GM21390 (cell line): Measurements from ENCODE around the gene HEBP1.
"Not testable (repeated sequence)": the region's sequence is repeated elsewhere in the genome, so short reads cannot be mapped to it uniquely, and the experiment has no call there.

Source experiments
- ATAC-seq: cut with Tn5 transposase; IDR thresholded peaks from one replicate; pipeline ENCODE4 v1.9.1; 2021; ENCODE audit not compliant: unreplicated experiment

Gene HEBP1

GRCh38 chr12:12999959-13000615 lies at the start of gene HEBP1:
Gene HEBP1 (minus strand): TSS chr12:13000265. CDS start chr12:13000114, 151 bp downstream.
- peak; percentile 82 for ATAC-seq

GRCh38 chr12:13049816-13050215 lies 49.8 kb upstream of the HEBP1 start:
- no peak for ATAC-seq

- ATAC-seq, result no peak
Observed at GRCh38 chr12:13046964-13047363, 46.9 kb upstream of the HEBP1 start.

GRCh38 chr12:13045816-13046215 lies 45.8 kb upstream of the HEBP1 start:
- ATAC-seq, result no peak

- ATAC-seq, result no peak
Observed at GRCh38 chr12:13044906-13045299, 44.8 kb upstream of the HEBP1 start.

- ATAC-seq, result peak; percentile 94
Observed at GRCh38 chr12:13044002-13044905, 44.2 kb upstream of the HEBP1 start, which contains the start of gene FAM234B. Gene FAM234B (plus strand): TSS chr12:13044381. CDS start chr12:13044404, 23 bp downstream.

GRCh38 chr12:13042666-13043230 lies 42.7 kb upstream of the HEBP1 start:
- no peak for ATAC-seq

- ATAC-seq, result no peak
Observed at GRCh38 chr12:13041224-13041623, 41.2 kb upstream of the HEBP1 start.

GRCh38 chr12:13039328-13039956 lies 39.4 kb upstream of the HEBP1 start:
- no peak for ATAC-seq

GRCh38 chr12:13038491-13039161 lies 38.6 kb upstream of the HEBP1 start:
- ATAC-seq, result no peak

GRCh38 chr12:13036881-13037280 lies 36.8 kb upstream of the HEBP1 start:
- no peak for ATAC-seq

- ATAC-seq, result not testable (repeated sequence)
Observed at GRCh38 chr12:13035335-13035734, 35.3 kb upstream of the HEBP1 start.

GRCh38 chr12:13033476-13033875 lies 33.4 kb upstream of the HEBP1 start:
- no peak for ATAC-seq

GRCh38 chr12:13032164-13032563 lies 32.1 kb upstream of the HEBP1 start:
- ATAC-seq, result no peak

- no peak for ATAC-seq
Observed at GRCh38 chr12:13030541-13031291, 30.7 kb upstream of the HEBP1 start.

- no peak for ATAC-seq
Observed at GRCh38 chr12:13028825-13029570, 28.9 kb upstream of the HEBP1 start.

GRCh38 chr12:13027508-13027907 lies 27.4 kb upstream of the HEBP1 start:
- no peak for ATAC-seq

GRCh38 chr12:13027032-13027431 lies 27.0 kb upstream of the HEBP1 start:
- no peak for ATAC-seq

GRCh38 chr12:13026286-13026685 lies 26.2 kb upstream of the HEBP1 start:
- no peak for ATAC-seq
